Measurements from ENCODE around the gene RPP21. TPM values are rescaled to one million over a fixed set of nuclear protein-coding genes. Genes with fewer than 3 reads are reported as not detected.

RPP21 gene
- total RNA-seq, 1 donor from 2014 or later, result 38.4 TPM

- no peak overlapping the region for H3K27ac Mint-ChIP-seq (ENCODE audit: unreplicated experiment)
These were observed 35.5 kb downstream of the RPP21 start for GRCh38 chr6:30380464-30380863.

GRCh38 chr6:30386166-30386565, 41.2 kb downstream of the RPP21 start:
- DNase-seq (ENCODE audit: low spot score), result no peak
- Mint-ChIP-seq H3K9me3 (ENCODE audit: low read depth) (peaks cover 6% of the 10 kb centered on the region), H3K4me1 (ENCODE audit: low read depth) (no peaks in the 10 kb centered on the region), H3K27ac (ENCODE audit: unreplicated experiment) (no peak overlapping the region), H3K36me3 (ENCODE audit: low read depth) (no peaks in the 10 kb centered on the region), H3K4me3 (ENCODE audit: unreplicated experiment) (no peak overlapping the region), H3K27me3 (ENCODE audit: low read depth) (peaks cover 80% of the 10 kb centered on the region)
- no peak for TF ChIP-seq CTCF (IDR thresholded peaks at IDR 0.05)

More at GRCh38 chr6:30380464-30380863, 35.5 kb downstream of the RPP21 start:
- TF ChIP-seq CTCF (IDR thresholded peaks at IDR 0.05), result no peak
- peaks cover 3% of the 10 kb centered on the region for H3K9me3 Mint-ChIP-seq (ENCODE audit: low read depth)
- no peaks in the 10 kb centered on the region for H3K36me3 Mint-ChIP-seq (ENCODE audit: low read depth)
- no peaks in the 10 kb centered on the region for H3K4me1 Mint-ChIP-seq (ENCODE audit: low read depth)
- no peak for DNase-seq (ENCODE audit: low spot score)
- no peak overlapping the region for H3K4me3 Mint-ChIP-seq (ENCODE audit: unreplicated experiment)
- H3K27me3 Mint-ChIP-seq (ENCODE audit: low read depth), result peaks cover 67% of the 10 kb centered on the region

- H3K27me3 Mint-ChIP-seq (ENCODE audit: low read depth), result peaks cover 76% of the 10 kb centered on the region
- peaks cover 1% of the 10 kb centered on the region for H3K9me3 Mint-ChIP-seq (ENCODE audit: low read depth)
- TF ChIP-seq CTCF (IDR thresholded peaks at IDR 0.05), result no peak
These were observed 46.3 kb downstream of the RPP21 start for GRCh38 chr6:30391240-30391639.

GRCh38 chr6:30394139-30394538, 49.2 kb downstream of the RPP21 start:
- no peak for DNase-seq (ENCODE audit: low spot score)
- Mint-ChIP-seq H3K27me3 (ENCODE audit: low read depth) (peaks cover 74% of the 10 kb centered on the region), H3K36me3 (ENCODE audit: low read depth) (no peaks in the 10 kb centered on the region), H3K9me3 (ENCODE audit: low read depth) (no peaks in the 10 kb centered on the region), H3K4me3 (ENCODE audit: unreplicated experiment) (no peak overlapping the region), H3K4me1 (ENCODE audit: low read depth) (peaks cover 5% of the 10 kb centered on the region), H3K27ac (ENCODE audit: unreplicated experiment) (no peak overlapping the region)
- TF ChIP-seq CTCF (IDR thresholded peaks at IDR 0.05), result no peak

More at GRCh38 chr6:30391240-30391639, 46.3 kb downstream of the RPP21 start:
- Mint-ChIP-seq H3K27ac (ENCODE audit: unreplicated experiment) (no peak overlapping the region), H3K4me3 (ENCODE audit: unreplicated experiment) (no peak overlapping the region), H3K36me3 (ENCODE audit: low read depth) (no peaks in the 10 kb centered on the region), H3K4me1 (ENCODE audit: low read depth) (no peaks in the 10 kb centered on the region)
- no peak for DNase-seq (ENCODE audit: low spot score)

Other genes with a start within 250 kb of the RPP21 start
- not detected in 3 replicates for gene TRIM31, start 232.1 kb upstream of the RPP21 start, total RNA-seq
- gene TRIM40, start 209.0 kb upstream of the RPP21 start, total RNA-seq, result not detected in 3 replicates
- gene TRIM10, start 183.9 kb upstream of the RPP21 start, total RNA-seq, result not detected in 3 replicates
- gene TRIM15, start 181.6 kb upstream of the RPP21 start, total RNA-seq, result not detected in 3 replicates
- gene TRIM26, start 131.8 kb upstream of the RPP21 start, total RNA-seq, result 36.1 to 37.6 TPM (median 36.7 TPM) in 3 replicates
- 12.5 to 14.8 TPM (median 13.7 TPM) in 3 replicates for gene TRIM39, start 18.2 kb upstream of the RPP21 start, total RNA-seq
- 89.9 to 93.8 TPM (median 93.2 TPM) in 3 replicates for gene HLA-E, start 144.4 kb downstream of the RPP21 start, total RNA-seq
- gene GNL1, start 211.3 kb downstream of the RPP21 start, total RNA-seq, result 57.7 to 76.7 TPM (median 61.5 TPM) in 3 replicates
- gene PRR3, start 212.1 kb downstream of the RPP21 start, total RNA-seq, result 8.6 to 13.6 TPM (median 9.9 TPM) in 3 replicates
- gene ABCF1, start 226.3 kb downstream of the RPP21 start, total RNA-seq, result 51.9 to 66.1 TPM (median 53.0 TPM) in 3 replicates

All from chondrocyte (in vitro differentiated cells).